Fibroblast of pulmonary artery (primary cell): ENCODE measurements around the gene CD99.
A peak's percentile ranks its signal among the peaks of the same experiment; 100 is the strongest.
"Not testable (repeated sequence)": the region's sequence is repeated elsewhere in the genome, so short reads cannot be mapped to it uniquely, and the experiment has no call there.

Experiments used
- DNase-seq: peaks from one replicate; pipeline ENCODE4 v3.0.0-alpha.2; 2010; ENCODE audit warnings: low read depth
- H3K4me3 ChIP-seq: replicated peaks from 2 replicates; pipeline ENCODE4 v1.5.1; 2011; ENCODE audit warnings: low read depth, mild to moderate bottlenecking, control low read depth, low read length, moderate library complexity
- CTCF ChIP-seq: IDR thresholded peaks from 2 replicates; pipeline ENCODE4 v1.5.1; 2011; ENCODE audit warnings: mild to moderate bottlenecking, control low read depth, low read length, inconsistent platforms; ENCODE audit errors: missing control alignments

CD99 gene

GRCh38 chrX:2662586-2662985 is 28.5 kb upstream of the CD99 start:
- TF ChIP-seq CTCF, result no peak
- no peak overlapping the region for H3K4me3 ChIP-seq
- no peak for DNase-seq

DNA sequence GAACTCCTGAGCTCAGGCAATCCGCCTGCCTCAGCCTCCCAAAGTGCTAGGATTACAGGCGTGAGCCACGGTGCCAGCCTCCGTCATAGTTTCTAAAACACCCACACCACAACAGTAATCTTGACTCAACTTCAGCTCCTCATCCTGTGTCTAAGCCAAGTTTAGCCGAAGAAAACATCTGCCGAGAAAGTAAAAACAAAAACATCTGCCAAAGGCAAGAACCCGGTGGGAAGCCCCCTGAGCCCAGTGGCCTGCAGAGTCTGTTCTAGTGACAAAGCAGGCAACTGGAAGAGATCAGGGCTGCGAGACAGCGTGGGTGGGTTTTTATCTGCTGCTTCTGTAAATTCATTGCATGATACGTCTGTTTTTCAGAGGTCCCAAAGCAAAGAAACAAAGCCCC is 26.6 kb upstream of the CD99 start:
- no peak for TF ChIP-seq CTCF
- DNase-seq, result peak; percentile 86

GRCh38 chrX:2665387-2666304 is 25.4 kb upstream of the CD99 start:
- no peak for DNase-seq
- TF ChIP-seq CTCF, result no peak
- no peak overlapping the region for H3K4me3 ChIP-seq

More for the DNA sequence above, 26.6 kb upstream of the CD99 start:
- H3K4me3 ChIP-seq, result no peak overlapping the region

- no peak for DNase-seq
- no peak for TF ChIP-seq CTCF
- no peak overlapping the region for H3K4me3 ChIP-seq
Observed at GRCh38 chrX:2666491-2666890, 24.6 kb upstream of the CD99 start.

GRCh38 chrX:2670978-2671377 is 20.1 kb upstream of the CD99 start:
- no peak overlapping the region for H3K4me3 ChIP-seq
- no peak for DNase-seq
- TF ChIP-seq CTCF, result no peak

DNA sequence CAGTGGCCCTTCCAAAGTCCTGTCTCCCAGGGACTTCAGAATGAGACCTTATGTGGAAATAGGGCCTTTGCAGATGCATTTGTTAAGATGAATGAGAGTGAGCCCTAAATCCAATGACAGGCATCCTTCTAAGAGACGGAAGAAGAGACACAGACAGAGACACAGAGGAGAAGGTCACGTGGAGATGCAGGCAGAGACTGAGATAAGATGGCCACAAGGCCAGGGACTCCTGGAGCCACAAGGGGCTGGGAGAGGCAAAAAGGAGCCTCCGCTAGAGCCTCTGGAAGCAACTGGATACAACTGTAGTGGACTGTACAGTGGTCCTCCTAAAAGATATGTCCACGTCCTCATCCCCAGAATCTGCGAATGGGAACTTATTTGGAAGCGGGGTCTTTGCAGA is 19.0 kb upstream of the CD99 start:
- TF ChIP-seq CTCF, result no peak
- no peak overlapping the region for H3K4me3 ChIP-seq

DNA sequence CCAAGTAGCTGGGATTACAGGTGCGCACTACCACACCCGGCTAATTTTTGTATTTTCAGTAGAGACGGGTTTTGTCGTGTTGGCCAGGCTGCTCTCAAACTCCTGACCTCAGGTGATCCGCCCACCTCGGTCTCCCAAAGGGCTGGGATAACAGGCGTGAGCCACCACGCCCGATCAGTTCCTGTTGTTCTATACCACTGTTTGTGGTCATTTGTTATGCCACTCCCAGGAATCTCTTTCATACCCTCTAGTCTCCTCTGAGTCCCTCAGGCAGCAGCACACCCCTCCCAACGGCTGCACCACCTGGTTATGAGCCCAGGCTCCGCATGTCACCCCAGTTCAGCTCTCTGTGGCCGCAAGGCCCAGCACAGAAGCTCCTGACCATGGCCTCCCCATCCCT is 17.5 kb upstream of the CD99 start:
- TF ChIP-seq CTCF, result no peak
- H3K4me3 ChIP-seq, result no peak overlapping the region
- no peak for DNase-seq

More for the DNA sequence above, 19.0 kb upstream of the CD99 start:
- no peak for DNase-seq

DNA sequence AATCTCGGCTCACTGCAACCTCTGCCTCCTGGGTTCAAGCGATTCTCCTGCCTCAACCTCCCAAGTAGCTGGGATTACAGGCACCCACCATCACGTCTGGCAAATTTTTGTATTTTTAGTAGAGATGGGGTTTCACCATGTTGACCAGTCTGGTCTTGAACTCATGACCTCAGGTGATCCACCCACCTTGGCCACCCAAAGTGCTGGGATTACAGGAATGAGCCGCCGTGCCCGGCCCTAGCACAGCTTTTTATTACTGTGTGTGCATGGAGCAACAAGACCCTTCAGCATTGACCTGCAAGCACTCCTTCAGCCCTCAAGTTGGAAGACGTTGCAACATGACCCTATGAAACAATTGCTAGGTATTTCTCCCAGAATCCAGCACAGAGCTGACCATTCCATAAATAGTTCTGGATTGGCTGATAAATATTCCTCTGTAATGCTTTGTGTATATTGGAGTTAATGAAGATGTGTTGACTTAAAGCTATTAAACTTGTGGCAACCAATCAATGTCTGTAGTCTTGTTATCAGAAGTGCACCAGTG is 15.4 kb upstream of the CD99 start:
- peak; percentile 21 for DNase-seq
- not testable (repeated sequence) for H3K4me3 ChIP-seq
